Measurements from ENCODE around the gene CEACAM1.
"Not testable (repeated sequence)": the region's sequence is repeated elsewhere in the genome, so short reads cannot be mapped to it uniquely, and the experiment has no call there.

DNA sequence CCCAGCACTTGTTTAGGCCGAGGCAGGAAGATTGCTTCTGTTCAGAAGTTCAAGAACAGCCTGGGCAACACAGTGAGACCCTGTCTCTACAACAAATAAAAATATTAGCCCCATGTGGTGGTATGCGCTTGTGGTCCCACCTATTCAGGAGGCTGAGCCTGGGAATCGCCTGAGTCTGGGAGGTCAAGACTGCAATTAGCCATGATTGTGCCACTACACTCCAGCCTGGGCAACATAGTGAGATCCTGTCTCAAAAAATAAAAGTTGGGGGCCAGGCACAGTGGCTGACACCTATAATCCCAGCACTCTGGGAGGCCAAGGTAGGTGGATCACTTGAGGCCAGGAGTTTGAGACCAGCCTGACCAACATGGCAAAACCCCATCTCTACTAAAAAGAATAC is 27.0 kb downstream of the CEACAM1 start:
- not testable (repeated sequence) for TF ChIP-seq SMC3 (conservative IDR thresholded peaks at IDR 0.05; ENCODE audit: poor library complexity); POLR2AphosphoS5 (IDR thresholded peaks at IDR 0.05); EZH2 (IDR thresholded peaks at IDR 0.05; ENCODE audit: borderline replicate concordance, insufficient read depth, low read length, poor library complexity, severe bottlenecking); EP300 (conservative IDR thresholded peaks at IDR 0.05; ENCODE audit: poor library complexity, severe bottlenecking); RAD21 (conservative IDR thresholded peaks at IDR 0.05)
- TF ChIP-seq, protein P1, sequence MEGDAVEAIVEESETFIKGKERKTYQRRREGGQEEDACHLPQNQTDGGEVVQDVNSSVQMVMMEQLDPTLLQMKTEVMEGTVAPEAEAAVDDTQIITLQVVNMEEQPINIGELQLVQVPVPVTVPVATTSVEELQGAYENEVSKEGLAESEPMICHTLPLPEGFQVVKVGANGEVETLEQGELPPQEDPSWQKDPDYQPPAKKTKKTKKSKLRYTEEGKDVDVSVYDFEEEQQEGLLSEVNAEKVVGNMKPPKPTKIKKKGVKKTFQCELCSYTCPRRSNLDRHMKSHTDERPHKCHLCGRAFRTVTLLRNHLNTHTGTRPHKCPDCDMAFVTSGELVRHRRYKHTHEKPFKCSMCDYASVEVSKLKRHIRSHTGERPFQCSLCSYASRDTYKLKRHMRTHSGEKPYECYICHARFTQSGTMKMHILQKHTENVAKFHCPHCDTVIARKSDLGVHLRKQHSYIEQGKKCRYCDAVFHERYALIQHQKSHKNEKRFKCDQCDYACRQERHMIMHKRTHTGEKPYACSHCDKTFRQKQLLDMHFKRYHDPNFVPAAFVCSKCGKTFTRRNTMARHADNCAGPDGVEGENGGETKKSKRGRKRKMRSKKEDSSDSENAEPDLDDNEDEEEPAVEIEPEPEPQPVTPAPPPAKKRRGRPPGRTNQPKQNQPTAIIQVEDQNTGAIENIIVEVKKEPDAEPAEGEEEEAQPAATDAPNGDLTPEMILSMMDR (IDR thresholded peaks at IDR 0.05; ENCODE audit: poor library complexity, severe bottlenecking), result not testable (repeated sequence)
- TF ChIP-seq, protein P2, sequence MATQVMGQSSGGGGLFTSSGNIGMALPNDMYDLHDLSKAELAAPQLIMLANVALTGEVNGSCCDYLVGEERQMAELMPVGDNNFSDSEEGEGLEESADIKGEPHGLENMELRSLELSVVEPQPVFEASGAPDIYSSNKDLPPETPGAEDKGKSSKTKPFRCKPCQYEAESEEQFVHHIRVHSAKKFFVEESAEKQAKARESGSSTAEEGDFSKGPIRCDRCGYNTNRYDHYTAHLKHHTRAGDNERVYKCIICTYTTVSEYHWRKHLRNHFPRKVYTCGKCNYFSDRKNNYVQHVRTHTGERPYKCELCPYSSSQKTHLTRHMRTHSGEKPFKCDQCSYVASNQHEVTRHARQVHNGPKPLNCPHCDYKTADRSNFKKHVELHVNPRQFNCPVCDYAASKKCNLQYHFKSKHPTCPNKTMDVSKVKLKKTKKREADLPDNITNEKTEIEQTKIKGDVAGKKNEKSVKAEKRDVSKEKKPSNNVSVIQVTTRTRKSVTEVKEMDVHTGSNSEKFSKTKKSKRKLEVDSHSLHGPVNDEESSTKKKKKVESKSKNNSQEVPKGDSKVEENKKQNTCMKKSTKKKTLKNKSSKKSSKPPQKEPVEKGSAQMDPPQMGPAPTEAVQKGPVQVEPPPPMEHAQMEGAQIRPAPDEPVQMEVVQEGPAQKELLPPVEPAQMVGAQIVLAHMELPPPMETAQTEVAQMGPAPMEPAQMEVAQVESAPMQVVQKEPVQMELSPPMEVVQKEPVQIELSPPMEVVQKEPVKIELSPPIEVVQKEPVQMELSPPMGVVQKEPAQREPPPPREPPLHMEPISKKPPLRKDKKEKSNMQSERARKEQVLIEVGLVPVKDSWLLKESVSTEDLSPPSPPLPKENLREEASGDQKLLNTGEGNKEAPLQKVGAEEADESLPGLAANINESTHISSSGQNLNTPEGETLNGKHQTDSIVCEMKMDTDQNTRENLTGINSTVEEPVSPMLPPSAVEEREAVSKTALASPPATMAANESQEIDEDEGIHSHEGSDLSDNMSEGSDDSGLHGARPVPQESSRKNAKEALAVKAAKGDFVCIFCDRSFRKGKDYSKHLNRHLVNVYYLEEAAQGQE (IDR thresholded peaks at IDR 0.05; ENCODE audit: borderline replicate concordance), result not testable (repeated sequence)
